Activated CD4-positive, alpha-beta T cell treated with anti-CD3 and anti-CD28 coated beads, Interleukin-2, amount 10 ng/mL, durations not matched to agents 7 days and 5 days (primary cell): ENCODE data around the gene ABI2. TPM values are rescaled to one million over a fixed set of nuclear protein-coding genes. Genes with fewer than 3 reads are reported as not detected.

Experiments used
- CTCF ChIA-PET: fragments of 350-600 bp; sonication (Branson Sonifier 250); formaldehyde crosslinking; loops from one replicate; lab custom pipeline; 2021; ENCODE audit warnings: antibody characterized with exemption; lab: Charles Lee
- POLR2A ChIA-PET: fragments of 350-600 bp; sonication (Branson Sonifier 250); formaldehyde crosslinking; loops from one replicate; lab custom pipeline; 2021; ENCODE audit warnings: antibody characterized with exemption; lab: Charles Lee
- DNase-seq: peaks from one replicate; pipeline ENCODE4 v3.0.0-alpha.2; 2020
- H3K27ac Mint-ChIP-seq: one replicate; pipeline ENCODE4 v1.8.0; 2021; ENCODE audit warnings: mild to moderate bottlenecking, moderate library complexity, mixed read lengths
- H3K27me3 Mint-ChIP-seq: one replicate; pipeline ENCODE4 v1.8.0; 2021; ENCODE audit warnings: mixed read lengths
- H3K36me3 Mint-ChIP-seq: one replicate; pipeline ENCODE4 v1.8.0; 2021; ENCODE audit warnings: low read depth, mixed read lengths
- H3K4me1 Mint-ChIP-seq: one replicate; pipeline ENCODE4 v1.8.0; 2021; ENCODE audit warnings: mixed read lengths
- H3K4me3 Mint-ChIP-seq: one replicate; pipeline ENCODE4 v1.8.0; 2021; ENCODE audit warnings: mild to moderate bottlenecking, moderate library complexity, mixed read lengths
- H3K9me3 Mint-ChIP-seq: one replicate; pipeline ENCODE4 v1.8.0; 2021; ENCODE audit warnings: mixed read lengths
- total RNA-seq, 2 experiments: library from RNA; stranded (reverse); gene quantifications; one replicate each; pipeline ENCODE4 v1.2.3, GENCODE V29; 2021

ABI2 gene
- total RNA-seq, 2 experiments from 2014 or later: 19.1 to 24.2 TPM

DNA sequence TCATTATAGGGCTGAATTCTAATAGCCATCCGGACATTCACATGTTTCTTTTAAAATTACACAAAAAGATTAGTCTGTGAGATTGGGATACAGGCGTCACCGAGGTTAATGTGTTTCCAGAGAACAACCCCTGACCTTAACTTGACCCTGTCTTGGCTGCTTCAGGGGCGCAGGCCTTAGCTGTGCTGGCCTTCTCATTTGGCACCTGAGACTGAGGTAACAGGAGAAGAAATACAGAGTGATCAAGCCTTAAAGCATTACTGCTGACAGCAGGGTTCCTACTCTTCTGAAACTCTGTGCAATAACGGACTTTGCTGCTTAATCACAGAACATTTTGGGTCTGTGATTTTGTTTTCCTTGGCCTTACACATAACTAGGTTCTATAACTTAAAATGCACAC is 114.3 kb downstream of the ABI2 start:
- CTCF ChIA-PET: interaction anchor here (1.0 to 2.1 kb wide), 3 partner anchors 14 to 207 kb away, joined by 3 to 5 read pairs (median 3); no protein-coding TSS in a partner anchor

DNA sequence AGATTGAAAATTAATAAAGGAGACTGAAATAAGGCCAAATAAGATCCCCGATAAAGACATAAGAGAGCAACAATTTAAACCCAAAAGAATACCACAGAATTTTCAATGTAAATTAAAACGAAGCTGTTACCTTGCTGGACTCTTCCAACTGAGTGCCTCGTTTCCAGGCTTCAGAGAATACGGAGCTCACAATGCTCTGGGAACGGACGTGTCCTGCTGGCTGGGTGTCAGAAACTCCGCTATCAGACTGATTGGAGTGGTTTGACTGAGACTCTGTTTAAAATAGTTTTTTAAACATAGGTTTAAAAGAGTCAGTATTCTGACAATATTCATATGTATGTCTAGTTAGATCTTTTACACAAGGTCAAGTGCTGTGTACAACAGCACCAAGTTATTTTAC is 116.5 kb downstream of the ABI2 start:
- Mint-ChIP-seq H3K4me3 (no peak overlapping the region), H3K36me3 (no peaks in the 10 kb centered on the region), H3K27ac (no peak overlapping the region), H3K4me1 (peaks cover 11% of the 10 kb centered on the region), H3K9me3 (no peaks in the 10 kb centered on the region), H3K27me3 (no peaks in the 10 kb centered on the region)
- ChIA-PET POLR2A (no interaction called here), CTCF (no interaction called here)
- DNase-seq: no peak

More for the DNA sequence above, 114.3 kb downstream of the ABI2 start:
- no peaks in the 10 kb centered on the region for H3K27me3 Mint-ChIP-seq
- no peaks in the 10 kb centered on the region for H3K36me3 Mint-ChIP-seq
- no peak overlapping the region for H3K27ac Mint-ChIP-seq
- DNase-seq: no peak
- no peak overlapping the region for H3K4me3 Mint-ChIP-seq
- POLR2A ChIA-PET: no interaction called here
- H3K4me1 Mint-ChIP-seq: peaks cover 11% of the 10 kb centered on the region
- no peaks in the 10 kb centered on the region for H3K9me3 Mint-ChIP-seq

DNA sequence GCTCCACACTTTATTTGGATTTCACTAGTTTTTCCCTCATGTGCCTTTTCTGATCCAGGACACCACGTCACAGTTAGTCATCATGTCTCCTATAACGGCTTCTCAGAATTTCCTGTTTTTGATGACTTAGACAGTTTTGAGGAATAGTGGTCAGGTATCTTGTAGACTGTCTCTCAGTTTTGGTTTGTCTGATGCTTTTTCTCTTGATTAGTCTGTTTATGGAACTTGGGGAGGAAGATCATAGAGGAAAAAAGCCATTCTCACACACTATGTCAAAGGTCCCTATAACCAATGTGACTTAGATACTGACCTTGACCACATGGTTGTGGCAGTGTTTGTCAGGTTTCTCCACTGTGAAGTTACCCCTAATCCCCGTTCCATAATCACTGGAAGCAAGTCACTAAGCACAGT is 117.9 kb downstream of the ABI2 start:
- peaks cover 11% of the 10 kb centered on the region for H3K4me1 Mint-ChIP-seq
- H3K4me3 Mint-ChIP-seq: no peak overlapping the region
- no peak overlapping the region for H3K27ac Mint-ChIP-seq
- CTCF ChIA-PET: interaction anchor here (1.2 kb wide), 2 partner anchors 18 to 23 kb away, joined by 3 read pairs; no protein-coding TSS in a partner anchor
- POLR2A ChIA-PET: no interaction called here
- H3K36me3 Mint-ChIP-seq: no peaks in the 10 kb centered on the region
- no peaks in the 10 kb centered on the region for H3K27me3 Mint-ChIP-seq
- DNase-seq: no peak
- no peaks in the 10 kb centered on the region for H3K9me3 Mint-ChIP-seq

DNA sequence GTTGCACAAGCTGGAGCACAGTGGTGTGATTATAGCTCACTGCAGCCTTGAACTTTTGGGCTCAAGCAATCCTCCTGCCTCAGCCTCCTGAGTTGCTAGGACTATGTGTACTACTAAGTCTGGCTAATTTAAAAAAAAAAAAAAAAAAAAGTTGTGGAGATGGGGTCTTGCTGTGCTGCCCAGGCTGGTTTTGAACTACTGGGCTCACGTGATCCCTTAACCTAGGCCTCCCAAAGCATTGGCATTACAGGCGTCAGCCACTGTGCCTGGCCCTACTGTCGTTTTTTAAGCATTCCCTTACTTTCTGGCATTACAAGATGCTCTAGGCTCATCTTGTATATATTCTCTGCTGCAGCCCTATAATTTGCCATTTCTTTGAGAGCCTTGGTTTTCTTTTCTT is 118.6 kb downstream of the ABI2 start:
- Mint-ChIP-seq H3K4me1 (peaks cover 11% of the 10 kb centered on the region), H3K4me3 (no peak overlapping the region), H3K27ac (no peak overlapping the region), H3K36me3 (no peaks in the 10 kb centered on the region), H3K27me3 (no peaks in the 10 kb centered on the region), H3K9me3 (no peaks in the 10 kb centered on the region)
- ChIA-PET CTCF (interaction anchor here (0.5 to 1.2 kb wide), 3 partner anchors 18 to 367 kb away, joined by 3 read pairs; no protein-coding TSS in a partner anchor), POLR2A (no interaction called here)
- no peak for DNase-seq

DNA sequence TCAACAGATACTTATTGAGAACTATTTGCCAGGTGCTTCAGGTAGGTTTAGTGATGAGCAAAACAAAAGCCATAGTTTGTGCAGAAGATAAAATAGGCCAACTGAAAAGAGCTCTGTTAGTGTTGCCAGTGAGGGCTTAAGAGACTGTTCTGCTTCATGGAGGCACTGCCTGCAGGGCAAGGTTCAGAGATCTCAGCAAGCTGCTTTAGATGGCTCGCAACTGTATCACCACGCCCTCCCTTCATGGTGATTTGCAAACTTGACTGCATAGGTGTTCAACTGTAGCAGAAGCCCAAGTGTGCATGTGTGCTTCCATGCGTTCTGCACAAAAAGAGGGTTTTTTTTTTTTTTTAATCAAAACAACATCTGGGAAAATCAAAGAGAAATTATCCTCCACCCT is 122.4 kb downstream of the ABI2 start:
- H3K27ac Mint-ChIP-seq: no peak overlapping the region
- H3K27me3 Mint-ChIP-seq: no peaks in the 10 kb centered on the region
- POLR2A ChIA-PET: no interaction called here
- DNase-seq: no peak
- CTCF ChIA-PET: interaction anchor here (0.6 kb wide), 1 partner anchor 45 kb away, joined by 3 read pairs; no protein-coding TSS in a partner anchor
- H3K4me3 Mint-ChIP-seq: no peak overlapping the region
- peaks cover 2% of the 10 kb centered on the region for H3K36me3 Mint-ChIP-seq
- H3K4me1 Mint-ChIP-seq: peaks cover 11% of the 10 kb centered on the region
- H3K9me3 Mint-ChIP-seq: no peaks in the 10 kb centered on the region

DNA sequence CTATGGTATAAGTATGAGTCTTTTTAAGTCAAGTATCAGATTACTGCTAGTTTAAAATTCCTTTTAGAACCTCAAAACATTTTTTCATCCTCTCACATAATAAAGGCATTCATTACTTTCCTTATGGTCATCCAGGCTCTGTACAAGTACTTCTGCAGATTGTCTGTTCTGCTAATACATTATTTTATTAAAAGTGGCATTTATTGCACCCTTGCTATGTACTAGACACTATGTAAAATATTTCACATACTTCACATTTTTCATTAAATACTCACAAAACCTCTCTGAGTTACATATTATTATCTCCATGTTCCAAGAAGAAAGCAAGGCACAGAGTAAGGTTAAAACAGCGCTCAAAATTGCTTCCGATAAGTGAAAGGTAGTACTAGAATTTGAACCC is 122.8 kb downstream of the ABI2 start:
- no peak overlapping the region for H3K4me3 Mint-ChIP-seq
- no peaks in the 10 kb centered on the region for H3K27me3 Mint-ChIP-seq
- H3K9me3 Mint-ChIP-seq: no peaks in the 10 kb centered on the region
- peaks cover 8% of the 10 kb centered on the region for H3K4me1 Mint-ChIP-seq
- ChIA-PET CTCF (no interaction called here), POLR2A (interaction anchor here (0.5 kb wide), 1 partner anchor 36 kb away, joined by 3 read pairs; no protein-coding TSS in a partner anchor)
- peaks cover 2% of the 10 kb centered on the region for H3K36me3 Mint-ChIP-seq
- no peak for DNase-seq
- no peak overlapping the region for H3K27ac Mint-ChIP-seq

DNA sequence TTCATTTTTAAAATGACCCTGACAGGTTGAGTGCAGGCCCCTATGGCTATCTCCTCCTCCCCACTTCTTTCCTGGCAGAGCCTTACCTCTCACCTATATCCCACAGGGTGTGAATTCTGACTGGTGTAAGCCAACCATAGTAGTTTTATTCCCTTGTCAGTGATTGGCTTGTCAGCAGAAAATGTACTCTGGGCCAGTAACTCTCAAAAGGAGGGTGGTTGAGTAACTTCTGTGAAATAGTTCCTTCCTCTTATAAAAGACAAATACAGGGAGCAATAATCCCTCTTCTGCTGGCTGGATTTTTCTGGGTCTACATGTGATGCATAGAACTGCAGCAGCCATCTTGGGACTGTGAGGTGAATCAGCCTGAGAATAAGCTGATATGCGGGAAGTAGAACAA is 123.5 kb downstream of the ABI2 start:
- Mint-ChIP-seq H3K36me3 (peaks cover 2% of the 10 kb centered on the region), H3K9me3 (no peaks in the 10 kb centered on the region), H3K4me1 (peaks cover 2% of the 10 kb centered on the region), H3K4me3 (no peak overlapping the region), H3K27ac (no peak overlapping the region), H3K27me3 (no peaks in the 10 kb centered on the region)
- ChIA-PET CTCF (no interaction called here), POLR2A (no interaction called here)
- no peak for DNase-seq

DNA sequence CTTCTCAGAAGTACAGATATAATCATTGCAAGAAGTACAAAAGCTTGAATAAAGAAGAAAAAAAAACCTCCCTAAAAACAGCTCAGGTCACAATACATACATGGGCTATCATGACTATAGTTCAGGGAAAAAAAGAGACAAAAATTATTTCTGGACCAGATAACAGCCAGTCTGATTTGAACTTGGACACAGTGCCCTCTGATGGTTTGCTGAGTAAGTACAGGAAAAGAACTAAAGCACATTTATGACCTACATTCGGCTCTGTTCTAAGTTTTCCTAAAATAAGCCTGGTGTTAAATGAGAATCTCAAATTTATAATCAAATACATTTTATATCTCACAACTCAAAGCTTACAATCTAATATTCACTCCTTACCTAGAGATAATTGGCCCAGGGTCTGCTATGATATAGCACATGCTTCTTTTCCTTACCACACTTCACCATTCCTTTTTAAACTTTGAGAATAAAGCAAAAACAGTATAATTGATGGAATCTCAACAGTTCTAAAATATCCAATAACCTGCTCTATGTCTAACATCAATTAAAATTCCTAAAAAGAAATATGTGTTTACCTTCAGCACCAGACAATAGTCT is 125.8 kb downstream of the ABI2 start:
- H3K9me3 Mint-ChIP-seq: no peaks in the 10 kb centered on the region
- no peaks in the 10 kb centered on the region for H3K27me3 Mint-ChIP-seq
- CTCF ChIA-PET: interaction anchor here (1.6 to 1.9 kb wide), 2 partner anchors 12 to 15 kb away, joined by 5 read pairs; no protein-coding TSS in a partner anchor
- POLR2A ChIA-PET: no interaction called here
- H3K36me3 Mint-ChIP-seq: peaks cover 2% of the 10 kb centered on the region
- H3K4me3 Mint-ChIP-seq: no peak overlapping the region
- no peak overlapping the region for H3K27ac Mint-ChIP-seq
- H3K4me1 Mint-ChIP-seq: peaks cover 2% of the 10 kb centered on the region
- peak; percentile 54 for DNase-seq

DNA sequence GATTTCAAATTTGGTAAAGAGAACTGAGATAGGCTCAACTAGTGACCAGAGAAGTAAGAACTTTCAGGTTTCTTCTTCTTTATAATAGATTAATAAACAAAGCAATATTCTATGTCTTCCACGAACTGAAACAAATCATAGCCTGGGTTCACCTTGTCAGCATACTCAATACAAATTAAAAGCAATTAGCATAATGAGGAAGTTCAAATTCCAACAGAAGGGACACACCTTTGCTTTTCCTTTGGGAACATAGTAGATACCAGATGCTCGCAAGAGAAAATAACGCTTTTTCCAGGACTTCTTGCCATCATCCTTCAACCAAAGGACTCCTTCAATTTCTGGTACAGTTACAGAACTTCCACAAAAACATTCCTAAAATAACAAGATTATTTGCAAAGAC is 127.0 kb downstream of the ABI2 start:
- peaks cover 2% of the 10 kb centered on the region for H3K4me1 Mint-ChIP-seq
- no peak overlapping the region for H3K27ac Mint-ChIP-seq
- no peaks in the 10 kb centered on the region for H3K27me3 Mint-ChIP-seq
- no peak for DNase-seq
- ChIA-PET POLR2A (no interaction called here), CTCF (interaction anchor here (0.8 to 1.9 kb wide), 3 partner anchors 11 to 35 kb away, joined by 3 to 5 read pairs (median 5); no protein-coding TSS in a partner anchor)
- H3K36me3 Mint-ChIP-seq: peaks cover 2% of the 10 kb centered on the region
- no peaks in the 10 kb centered on the region for H3K9me3 Mint-ChIP-seq
- H3K4me3 Mint-ChIP-seq: no peak overlapping the region

DNA sequence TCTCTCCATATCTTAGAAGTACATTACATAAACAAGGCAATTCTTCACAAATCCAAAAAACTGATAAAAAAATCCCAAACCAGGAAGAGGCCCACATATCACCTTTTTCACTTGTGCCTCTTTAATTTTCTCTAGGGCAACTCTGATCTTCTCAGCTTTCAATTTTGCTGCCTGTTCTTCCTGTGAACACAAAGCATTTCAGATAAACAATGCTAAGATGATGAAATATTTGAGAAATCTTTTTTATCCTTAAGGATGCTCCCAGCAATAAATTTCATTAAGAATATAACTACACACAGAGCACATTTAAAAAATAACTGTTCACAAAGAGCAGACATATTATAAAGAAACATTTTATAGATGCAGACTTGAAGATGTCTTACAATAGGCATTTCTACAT is 133.6 kb downstream of the ABI2 start:
- POLR2A ChIA-PET: no interaction called here
- no peak for DNase-seq
- H3K9me3 Mint-ChIP-seq: no peaks in the 10 kb centered on the region
- no peaks in the 10 kb centered on the region for H3K27me3 Mint-ChIP-seq
- H3K36me3 Mint-ChIP-seq: no peaks in the 10 kb centered on the region
- CTCF ChIA-PET: no interaction called here
- no peak overlapping the region for H3K4me3 Mint-ChIP-seq
- H3K27ac Mint-ChIP-seq: no peak overlapping the region
- no peaks in the 10 kb centered on the region for H3K4me1 Mint-ChIP-seq

DNA sequence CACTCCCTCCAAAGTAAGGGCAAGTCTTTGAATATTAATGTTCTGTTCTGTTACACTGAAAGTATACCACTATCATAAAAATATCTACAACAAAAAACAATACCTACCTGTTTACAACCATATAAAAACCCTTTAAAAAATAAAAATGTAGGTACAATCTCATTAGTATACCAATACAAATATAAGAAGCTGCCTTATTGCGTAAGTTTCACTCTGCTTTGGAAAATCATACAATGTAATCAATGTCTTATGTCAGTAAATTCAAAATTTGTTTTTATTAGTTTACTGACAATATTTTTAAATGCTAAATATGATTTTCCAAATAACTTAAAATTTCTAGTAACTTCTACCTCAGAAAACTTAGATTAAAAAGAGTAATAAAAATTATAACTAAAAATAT is 134.1 kb downstream of the ABI2 start:
- Mint-ChIP-seq H3K9me3 (no peaks in the 10 kb centered on the region), H3K4me3 (no peak overlapping the region), H3K4me1 (no peaks in the 10 kb centered on the region), H3K36me3 (no peaks in the 10 kb centered on the region), H3K27ac (no peak overlapping the region), H3K27me3 (no peaks in the 10 kb centered on the region)
- ChIA-PET CTCF (no interaction called here), POLR2A (no interaction called here)
- DNase-seq: no peak

DNA sequence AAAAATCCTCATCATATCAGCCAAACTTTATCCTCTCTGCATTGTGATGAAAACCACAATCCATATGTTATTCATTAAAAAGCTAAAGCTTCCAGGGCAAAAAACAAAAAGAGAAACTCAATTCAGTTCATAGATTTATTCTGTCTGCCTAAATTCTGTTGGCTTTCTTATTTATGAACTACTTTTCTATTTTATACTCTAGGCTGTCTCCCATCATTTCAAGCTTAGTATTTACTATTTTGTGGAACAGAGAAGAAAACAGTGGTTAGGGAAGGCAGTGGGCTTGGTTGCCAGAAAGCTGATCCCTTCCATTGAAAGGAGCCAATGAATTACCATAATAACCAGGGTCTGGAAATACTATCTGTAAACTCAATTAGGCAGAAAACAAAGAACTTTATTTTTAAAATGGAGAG is 135.1 kb downstream of the ABI2 start:
- POLR2A ChIA-PET: interaction anchor here (0.7 kb wide), 1 partner anchor 310 kb away, joined by 3 read pairs; no protein-coding TSS in a partner anchor

DNA sequence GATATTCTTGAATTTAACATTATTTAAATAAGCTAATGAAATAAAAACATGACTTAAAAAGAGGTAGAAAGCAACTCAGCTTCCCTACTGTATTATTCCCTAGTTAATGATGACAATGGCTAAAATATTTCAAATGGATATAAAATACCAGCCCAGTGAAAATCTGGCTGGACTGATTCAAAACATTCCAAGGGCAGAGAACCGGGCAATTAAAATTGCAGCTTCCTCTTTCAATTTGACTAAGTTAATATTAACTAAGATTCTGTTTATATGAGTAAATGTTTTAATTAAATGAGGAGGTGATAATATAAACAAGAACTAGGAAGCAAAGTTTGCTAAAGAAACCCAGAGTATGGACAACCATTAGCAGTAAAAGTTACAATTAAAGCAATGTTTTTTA is 141.4 kb downstream of the ABI2 start:
- CTCF ChIA-PET: interaction anchor here (1.2 to 1.6 kb wide), 3 partner anchors 15 to 346 kb away, joined by 3 to 6 read pairs (median 5); no protein-coding TSS in a partner anchor
- DNase-seq: no peak
- Mint-ChIP-seq H3K4me3 (no peak overlapping the region), H3K9me3 (no peaks in the 10 kb centered on the region), H3K27me3 (no peaks in the 10 kb centered on the region), H3K36me3 (no peaks in the 10 kb centered on the region), H3K27ac (no peak overlapping the region), H3K4me1 (no peaks in the 10 kb centered on the region)
- POLR2A ChIA-PET: no interaction called here

More for the DNA sequence above, 135.1 kb downstream of the ABI2 start:
- Mint-ChIP-seq H3K4me1 (no peaks in the 10 kb centered on the region), H3K27ac (no peak overlapping the region), H3K36me3 (no peaks in the 10 kb centered on the region), H3K9me3 (no peaks in the 10 kb centered on the region), H3K4me3 (no peak overlapping the region), H3K27me3 (no peaks in the 10 kb centered on the region)
- CTCF ChIA-PET: interaction anchor here (1.6 kb wide), 1 partner anchor 352 kb away, joined by 4 read pairs; no protein-coding TSS in a partner anchor
- no peak for DNase-seq
